HCT116 (cell line): ENCODE data around the gene ACD. TPM values are rescaled to one million over a fixed set of nuclear protein-coding genes. Genes with fewer than 3 reads are reported as not detected.

Experiments used
- ATAC-seq: fragments of 200-7000 bp; cut with Tn5 transposase; 2 replicates; pipeline ENCODE4 v1.9.1; 2020; ENCODE audit warnings: mild to moderate bottlenecking, moderate library complexity
- BruUV-seq: library from RNA; stranded (reverse); fragments of 400-500 nt; replicated peaks from 2 replicates; lab custom pipeline; 2021; lab: Mats Ljungman, UMichigan
- CTCF ChIA-PET: fragments of 300-600 bp; sonication (Branson Sonifier 250); formaldehyde crosslinking; loops from one replicate; lab custom pipeline; 2021; ENCODE audit warnings: antibody characterized with exemption; lab: Charles Lee
- POLR2A ChIA-PET: fragments of 300-600, 350-600 bp; sonication (Branson Sonifier 250); formaldehyde crosslinking; loops from one replicate; lab custom pipeline; 2021; ENCODE audit warnings: antibody characterized with exemption; lab: Charles Lee
- RAD21 ChIA-PET, 2 experiments: fragments of 300-600 bp; sonication (Branson Sonifier 250); formaldehyde crosslinking; loops; one replicate each; lab custom pipeline; 2023; ENCODE audit warnings: low total read pairs in 2 of 2; ENCODE audit not compliant: uncharacterized antibody in 2 of 2, unreplicated experiment in 2 of 2, low non-redundant PET in 1 of 2; lab: Charles Lee
- DNase-seq: peaks from one replicate; pipeline ENCODE4 v3.0.0-alpha.2; 2010; ENCODE audit warnings: low read depth, low spot score
- H2AFZ ChIP-seq: fragments of 200-600 bp; shearing (Covaris generic), sonication (generic); 2 replicates; pipeline ENCODE4 v1.6.1; 2017; ENCODE audit warnings: low read depth, mixed run types, mixed read lengths, antibody characterized with exemption, low read length; ENCODE audit not compliant: poor library complexity, severe bottlenecking
- H3K27ac ChIP-seq: 2 replicates; pipeline ENCODE4 v1.5.1; 2012; ENCODE audit warnings: low read depth, low read length
- H3K27me3 ChIP-seq: fragments of 200-600 bp; sonication (generic); 2 replicates; pipeline ENCODE4 v1.6.1; 2016; ENCODE audit warnings: mixed run types, low read length, mixed read lengths; ENCODE audit not compliant: insufficient read depth
- H3K36me3 ChIP-seq, 2 experiments: fragments of 200-500 bp in 1 of 2; fragments of 200-600 bp in 1 of 2; sonication (Bioruptor generic) in 1 of 2; sonication (generic) in 1 of 2; 2 replicates each; pipeline versions ENCODE4 v1.5.1 to v1.6.1; 2014 to 2016; ENCODE audit warnings: low read length in 2 of 2, inconsistent platforms in 1 of 2, mixed read lengths in 1 of 2, mixed run types in 1 of 2; ENCODE audit not compliant: insufficient read depth in 2 of 2, control insufficient read depth in 1 of 2
- H3K4me1 ChIP-seq, 2 experiments: fragments of 200-600 bp in 1 of 2; sonication (generic) in 1 of 2; 2 replicates each; pipeline versions ENCODE4 v1.5.1 to v1.6.1; 2012 to 2017; ENCODE audit warnings: low read length in 2 of 2, inconsistent platforms in 1 of 2, mild to moderate bottlenecking in 1 of 2, mixed read lengths in 1 of 2, mixed run types in 1 of 2, moderate library complexity in 1 of 2; ENCODE audit not compliant: insufficient read depth in 2 of 2, control insufficient read depth in 1 of 2
- H3K4me2 ChIP-seq: fragments of 200-600 bp; sonication (generic); 2 replicates; pipeline ENCODE4 v1.6.1; 2017; ENCODE audit warnings: mixed run types, low read length, mixed read lengths
- H3K4me3 ChIP-seq, 2 experiments: fragments of 200-600 bp in 1 of 2; sonication (generic) in 1 of 2; replicated peaks in 1 of 2; 2 replicates each; pipeline ENCODE4 v1.5.1; 2011 to 2016; ENCODE audit warnings: low read length in 2 of 2, control low read depth in 1 of 2, low read depth in 1 of 2, mild to moderate bottlenecking in 1 of 2, mixed read lengths in 1 of 2, mixed run types in 1 of 2
- H3K79me2 ChIP-seq: fragments of 200-600 bp; sonication (generic); 2 replicates; pipeline ENCODE4 v1.6.1; 2017; ENCODE audit warnings: mild to moderate bottlenecking, mixed run types, low read length, moderate library complexity, mixed read lengths; ENCODE audit not compliant: insufficient read depth
- H3K9ac ChIP-seq: fragments of 200-600 bp; sonication (generic); 2 replicates; pipeline ENCODE4 v1.6.1; 2016; ENCODE audit warnings: low read length, mixed read lengths
- H3K9me2 ChIP-seq: fragments of 200-600 bp; sonication (generic), shearing (Covaris generic); 2 replicates; pipeline ENCODE4 v1.6.1; 2017; ENCODE audit warnings: mixed run types, mild to moderate bottlenecking, moderate library complexity; ENCODE audit not compliant: insufficient read depth
- H3K9me3 ChIP-seq, 2 experiments: fragments of 200-500 bp in 1 of 2; fragments of 200-600 bp in 1 of 2; sonication (Bioruptor generic) in 1 of 2; sonication (generic) in 1 of 2; 2 replicates each; pipeline ENCODE4 v1.6.1; 2014 to 2017; ENCODE audit warnings: low read length in 2 of 2, mixed read lengths in 2 of 2, inconsistent platforms in 1 of 2, low read depth in 1 of 2, mild to moderate bottlenecking in 1 of 2, mixed run types in 1 of 2, moderate library complexity in 1 of 2; ENCODE audit not compliant: control insufficient read depth in 1 of 2, insufficient read depth in 1 of 2
- H4K20me1 ChIP-seq: fragments of 200-600 bp; sonication (generic), shearing (Covaris generic); 2 replicates; pipeline ENCODE4 v1.6.1; 2017; ENCODE audit warnings: mixed run types, mild to moderate bottlenecking, moderate library complexity; ENCODE audit not compliant: insufficient read depth
- CBX3 ChIP-seq: IDR thresholded peaks from 2 replicates; pipeline ENCODE4 v1.6.1; 2012; ENCODE audit warnings: low read depth
- CEBPB ChIP-seq: IDR thresholded peaks from 2 replicates; pipeline ENCODE4 v1.6.1; 2012; ENCODE audit warnings: low read depth
- EGR1 ChIP-seq: IDR thresholded peaks from 2 replicates; pipeline ENCODE4 v1.6.1; 2012; ENCODE audit warnings: low read depth
- ELF1 ChIP-seq: IDR thresholded peaks from 2 replicates; pipeline ENCODE4 v1.6.1; 2012; ENCODE audit warnings: low read depth, borderline replicate concordance
- EZH2 ChIP-seq: fragments of 200-600 bp; sonication (generic); IDR thresholded peaks from 2 replicates; pipeline ENCODE4 v1.6.1; 2017; ENCODE audit warnings: antibody characterized with exemption, mixed run types
- FOSL1 ChIP-seq: IDR thresholded peaks from 2 replicates; pipeline ENCODE4 v1.6.1; 2012; ENCODE audit warnings: low read depth
- MAX ChIP-seq: IDR thresholded peaks from 2 replicates; pipeline ENCODE4 v1.6.1; 2012
- POLR2A ChIP-seq: IDR thresholded peaks from 2 replicates; pipeline ENCODE4 v1.7.0; 2011; ENCODE audit warnings: borderline replicate concordance; ENCODE audit not compliant: insufficient read depth, insufficient read length; ENCODE audit errors: extremely low read depth
- RAD21 ChIP-seq: IDR thresholded peaks from 2 replicates; pipeline ENCODE4 v1.6.1; 2012; ENCODE audit warnings: low read depth, mild to moderate bottlenecking
- REST ChIP-seq: IDR thresholded peaks from 2 replicates; pipeline ENCODE4 v1.6.1; 2012; ENCODE audit warnings: low read depth
- SIN3A ChIP-seq: IDR thresholded peaks from 2 replicates; pipeline ENCODE4 v1.6.1; 2012; ENCODE audit warnings: low read depth
- SP1 ChIP-seq: IDR thresholded peaks from 2 replicates; pipeline ENCODE4 v1.6.1; 2012; ENCODE audit warnings: low read depth
- SRF ChIP-seq: IDR thresholded peaks from 2 replicates; pipeline ENCODE4 v1.6.1; 2012; ENCODE audit warnings: low read depth
- TCF7L2 ChIP-seq: IDR thresholded peaks from 2 replicates; pipeline ENCODE4 v1.7.0; 2011; ENCODE audit warnings: borderline replicate concordance, inconsistent platforms; ENCODE audit not compliant: insufficient read depth, insufficient read length; ENCODE audit errors: extremely low read depth
- YY1 ChIP-seq: IDR thresholded peaks from 2 replicates; pipeline ENCODE4 v1.6.1; 2011; ENCODE audit warnings: low read length, low read depth, moderate library complexity, mild to moderate bottlenecking; ENCODE audit not compliant: insufficient replicate concordance; ENCODE audit errors: extremely low read depth
- ZBTB33 ChIP-seq: IDR thresholded peaks from 2 replicates; pipeline ENCODE4 v1.6.1; 2011; ENCODE audit warnings: mild to moderate bottlenecking, low read length, moderate library complexity; ENCODE audit not compliant: insufficient replicate concordance; ENCODE audit errors: extremely low read depth
- ZFX ChIP-seq: fragments of 450-650 bp; IDR thresholded peaks from 2 replicates; pipeline ENCODE4 v1.6.1; 2017
- ZNF274 ChIP-seq: fragments of 200-500 bp; sonication (Bioruptor generic); IDR thresholded peaks from 2 replicates; pipeline ENCODE4 v1.6.1; 2014; ENCODE audit warnings: mild to moderate bottlenecking, low read depth, low read length, inconsistent platforms
- intact Hi-C: fragments of 100-400 bp; cut with micrococcal nuclease; formaldehyde crosslinking; loops from 2 replicates; pipeline ENCODE4 v1.10.0; 2022
- total RNA-seq: library from RNA; stranded (reverse); gene quantifications from one replicate; pipeline ENCODE4 v1.2.1, GENCODE V29; 2021; ENCODE audit not compliant: unreplicated experiment
- TF ChIP-seq, protein P1 (sequence below): IDR thresholded peaks from 2 replicates; pipeline ENCODE4 v1.6.1; 2012

ACD gene
- total RNA-seq, 1 experiment from 2014 or later, result 53.8 TPM

DNA sequence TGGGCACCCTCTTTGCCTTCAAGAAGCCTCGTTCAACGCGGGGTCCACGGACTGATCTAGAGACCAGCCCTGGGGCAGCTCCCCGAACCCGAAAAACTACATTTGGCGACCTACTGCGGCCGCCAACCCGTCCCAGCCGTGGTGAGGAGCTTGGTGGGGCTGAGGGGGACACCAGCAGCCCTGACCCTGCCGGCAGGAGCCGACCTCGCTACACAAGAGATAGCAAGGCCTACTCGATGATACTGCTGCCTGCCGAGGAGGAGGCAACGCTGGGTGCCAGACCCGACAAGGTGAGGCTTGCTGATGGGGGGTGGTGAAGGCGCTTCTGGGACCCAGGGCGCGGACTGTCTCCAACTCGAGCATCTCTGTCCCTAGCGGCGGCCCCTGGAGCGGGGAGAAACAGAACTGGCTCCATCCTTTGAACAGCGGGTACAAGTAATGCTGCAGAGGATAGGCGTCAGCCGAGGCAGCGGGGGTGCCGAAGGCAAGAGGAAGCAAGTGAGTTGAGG, 5.6 kb downstream of the ACD start:
- Histone ChIP-seq H3K9me2 (no peaks in the 10 kb centered on the region), H3K4me1 (peaks cover 0 to 13% of the 10 kb centered on the region in 2 experiments; a peak in 2 of 4 replicates), H3K4me2 (peak overlapping the region; percentile 90; the same call in 1 of the 2 replicates), H4K20me1 (no peaks in the 10 kb centered on the region), H3K9ac (0 out of 2 replicates have a peak overlapping the region, but pooled peaks have one; percentile 81), H3K4me3 (no peak overlapping the region), H3K27ac (no peak overlapping the region), H3K79me2 (peaks cover 17% of the 10 kb centered on the region; the same call in 1 of the 2 replicates), H3K27me3 (no peaks in the 10 kb centered on the region), H3K9me3 (no peaks in the 10 kb centered on the region), H2AFZ (no peak overlapping the region), H3K36me3 (peaks cover 0 to 6% of the 10 kb centered on the region in 2 experiments; a peak in 1 of 4 replicates)
- ChIA-PET POLR2A (no interaction called here), RAD21 (no interaction called here), CTCF (no interaction called here)
- ATAC-seq (no peak), DNase-seq (no peak)
- intact Hi-C loops, result no loop called here
- TSS peak; percentile 50 for BruUV-seq
- TF ChIP-seq SP1, result no peak
- no peak for TF ChIP-seq ZFX
- no peak for TF ChIP-seq YY1
- no peak for TF ChIP-seq POLR2A
- no peak for TF ChIP-seq ZBTB33
- no peak for TF ChIP-seq CEBPB
- no peak for TF ChIP-seq TCF7L2
- TF ChIP-seq, protein P1, sequence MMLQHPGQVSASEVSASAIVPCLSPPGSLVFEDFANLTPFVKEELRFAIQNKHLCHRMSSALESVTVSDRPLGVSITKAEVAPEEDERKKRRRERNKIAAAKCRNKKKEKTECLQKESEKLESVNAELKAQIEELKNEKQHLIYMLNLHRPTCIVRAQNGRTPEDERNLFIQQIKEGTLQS, result no peak
- TF ChIP-seq CBX3, result no peak
- no peak for TF ChIP-seq ZNF274
- no peak for TF ChIP-seq EGR1
- no peak for TF ChIP-seq ELF1
- TF ChIP-seq EZH2, result no peak
- TF ChIP-seq SRF, result no peak
- TF ChIP-seq MAX, result no peak
- no peak for TF ChIP-seq REST
- no peak for TF ChIP-seq RAD21
- no peak for TF ChIP-seq FOSL1
- TF ChIP-seq SIN3A, result no peak
